GM18502 (cell line): ENCODE results near the gene APELA.
A peak's percentile ranks its signal among the peaks of the same experiment; 100 is the strongest.

Experiments used
- ATAC-seq: cut with Tn5 transposase; IDR thresholded peaks from one replicate; pipeline ENCODE4 v1.9.1; 2021; ENCODE audit warnings: mild to moderate bottlenecking; ENCODE audit not compliant: unreplicated experiment, poor library complexity

Gene APELA, protein sequence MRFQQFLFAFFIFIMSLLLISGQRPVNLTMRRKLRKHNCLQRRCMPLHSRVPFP

GRCh38 chr4:164876700-164877324, at the start of gene APELA:
TSS of gene APELA (plus strand) at chr4:164877178. CDS start at chr4:164877332, 154 bp downstream.
- peak; percentile 99 for ATAC-seq

GRCh38 chr4:164828955-164829354, 48.0 kb upstream of the APELA start:
- ATAC-seq, result no peak

DNA sequence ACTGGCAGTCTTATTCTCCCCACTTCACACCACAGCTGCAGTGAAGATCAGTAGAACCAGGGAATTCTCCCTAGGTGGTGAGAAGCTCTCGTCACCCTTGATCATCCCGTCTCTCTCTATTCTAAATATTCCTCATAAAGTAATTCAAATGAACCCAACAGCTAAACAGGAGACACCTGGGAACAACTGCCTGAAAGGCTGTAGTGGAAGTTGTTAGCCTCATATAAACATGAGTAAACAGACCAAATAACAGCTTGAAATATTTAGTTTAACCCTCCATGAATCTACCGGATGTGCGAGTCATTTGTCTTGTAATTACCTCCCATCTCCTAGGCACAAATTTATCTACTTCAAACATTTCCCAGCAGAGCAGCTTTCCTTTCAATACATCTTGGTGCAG, 30.4 kb upstream of the APELA start:
- ATAC-seq, result no peak

GRCh38 chr4:164847016-164847415, 30.0 kb upstream of the APELA start:
- no peak for ATAC-seq

DNA sequence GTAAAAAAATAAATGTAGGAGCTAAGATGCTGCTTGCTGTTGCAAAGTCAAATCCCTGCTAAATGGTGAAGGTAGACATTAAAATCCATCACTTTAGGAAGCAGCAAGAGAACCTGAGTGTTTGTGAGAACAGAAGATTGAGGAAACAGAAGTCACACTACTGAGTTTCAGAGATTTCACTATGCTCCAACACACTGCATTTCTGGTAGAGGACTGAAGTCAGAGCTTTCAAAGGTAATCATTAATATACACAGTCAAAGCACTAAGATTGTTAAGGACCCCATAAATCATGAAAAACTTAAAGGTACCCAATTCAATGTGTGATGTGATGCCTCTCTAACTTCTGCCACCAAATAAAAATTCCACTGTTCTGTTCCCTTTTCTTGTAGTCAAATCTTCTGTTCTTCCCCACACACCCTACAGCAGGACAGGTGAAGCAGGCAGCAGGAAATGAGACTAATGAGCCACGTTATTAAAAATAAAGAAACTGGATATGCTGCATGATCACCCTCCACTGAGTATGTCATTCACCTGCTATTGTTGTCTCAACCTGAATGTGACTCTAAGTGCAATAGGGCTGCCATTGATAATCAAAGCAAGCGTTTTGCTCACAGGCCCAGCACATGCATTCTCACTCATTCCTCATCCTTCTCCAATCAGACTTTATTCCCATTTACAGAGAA, 28.9 kb upstream of the APELA start:
- no peak for ATAC-seq

DNA sequence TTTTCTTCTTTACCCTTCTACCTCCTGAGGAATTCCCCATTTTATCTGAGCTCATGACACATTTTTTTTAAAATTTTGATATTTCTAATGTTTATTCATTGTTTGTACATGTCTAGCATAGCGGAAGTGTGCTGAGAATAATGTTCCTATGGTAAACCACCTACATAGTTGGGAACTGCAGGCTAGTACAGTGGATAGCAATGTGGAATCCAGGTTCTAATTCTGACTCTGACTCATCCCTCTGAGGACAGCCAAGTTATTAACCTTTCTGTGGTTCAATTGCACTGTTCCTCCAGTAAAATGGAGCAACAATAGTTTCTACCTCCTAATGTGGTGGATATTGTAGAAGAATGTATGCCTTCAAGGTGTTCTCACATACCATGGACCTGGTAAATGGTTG, 20.6 kb upstream of the APELA start:
- no peak for ATAC-seq

- ATAC-seq, result peak; percentile 57
Observed at GRCh38 chr4:164866817-164867490, 10.0 kb upstream of the APELA start.

GRCh38 chr4:164871673-164872072, 5.3 kb upstream of the APELA start:
- ATAC-seq, result no peak

DNA sequence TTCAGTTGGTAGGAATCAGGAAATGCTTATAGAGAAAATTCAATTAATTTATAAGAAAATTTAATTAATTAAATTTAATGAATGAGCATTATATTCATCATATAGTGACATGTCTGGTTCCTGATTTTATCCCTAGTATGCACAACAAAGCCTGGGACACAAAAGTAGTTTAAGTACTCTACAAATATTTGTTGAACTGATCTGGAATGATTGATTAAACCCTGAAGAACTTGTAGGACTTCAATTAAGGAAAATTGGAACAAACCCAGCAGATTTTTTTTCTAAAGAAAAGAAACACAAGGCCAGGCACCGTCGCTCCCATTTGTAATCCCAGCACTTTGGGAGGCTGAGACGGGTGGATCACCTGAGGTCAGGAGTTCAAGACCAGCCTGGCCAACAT, 4.5 kb upstream of the APELA start:
- ATAC-seq, result no peak

DNA sequence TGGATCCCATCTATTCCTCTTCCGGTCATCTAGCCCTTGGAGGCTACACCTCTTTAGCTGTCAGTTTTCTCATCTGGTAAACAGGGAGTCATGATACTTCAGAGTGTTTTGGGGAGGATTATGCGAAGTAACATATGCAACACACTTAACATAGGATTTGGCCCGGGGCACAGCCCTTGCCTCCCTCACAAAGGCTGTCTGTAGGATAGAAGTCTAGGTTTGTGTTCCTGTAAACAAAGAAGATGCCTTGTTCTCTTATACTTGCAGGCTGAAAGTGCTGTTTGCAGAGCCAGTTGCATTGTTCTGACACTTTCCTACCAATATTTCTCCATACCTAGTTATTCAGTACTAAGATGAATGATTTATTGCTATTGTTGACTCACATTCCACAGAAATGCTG, 2.2 kb upstream of the APELA start:
- ATAC-seq, result no peak

DNA sequence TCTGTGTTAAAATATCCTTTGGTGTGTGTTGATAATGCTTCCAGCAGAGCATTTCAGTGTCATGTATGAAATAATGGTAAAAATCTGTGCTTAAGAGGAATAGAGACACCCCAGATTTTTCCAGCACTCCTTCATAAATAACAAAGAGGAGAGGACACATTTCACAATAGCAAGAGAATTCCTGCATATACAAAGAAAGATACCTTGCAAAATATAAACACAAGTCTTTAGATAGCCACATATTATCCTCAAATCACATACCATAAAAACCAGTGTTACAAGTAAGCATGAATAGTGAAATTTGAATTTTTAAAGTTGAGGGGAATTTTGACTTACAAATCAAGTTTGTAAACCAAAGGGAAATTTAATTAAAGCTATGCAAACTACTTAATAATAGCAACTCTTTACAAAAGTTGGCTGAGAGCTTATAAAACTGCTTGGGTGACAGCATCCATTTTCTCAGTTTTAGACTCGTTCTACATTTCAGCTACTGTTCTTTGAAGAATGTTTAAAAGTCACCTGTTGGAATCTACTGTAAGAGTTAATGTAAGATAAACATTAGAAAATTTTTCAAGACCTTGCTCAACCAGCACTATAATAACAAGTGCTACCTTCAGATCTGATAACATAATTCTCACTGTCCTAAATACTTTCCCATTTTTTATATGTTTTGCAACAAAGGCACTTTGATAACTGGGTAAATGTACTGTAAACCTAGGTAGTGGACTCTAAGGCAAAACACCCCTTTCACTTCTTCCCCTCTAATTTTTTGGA, 3.7 kb downstream of the APELA start:
- ATAC-seq, result no peak

- ATAC-seq, result no peak
Observed at GRCh38 chr4:164888096-164888715, 11.2 kb downstream of the APELA start.

- no peak for ATAC-seq
Observed at GRCh38 chr4:164890691-164891090, 13.7 kb downstream of the APELA start.

- peak; percentile 84 for ATAC-seq
Observed at GRCh38 chr4:164892018-164892417, 15.0 kb downstream of the APELA start.

DNA sequence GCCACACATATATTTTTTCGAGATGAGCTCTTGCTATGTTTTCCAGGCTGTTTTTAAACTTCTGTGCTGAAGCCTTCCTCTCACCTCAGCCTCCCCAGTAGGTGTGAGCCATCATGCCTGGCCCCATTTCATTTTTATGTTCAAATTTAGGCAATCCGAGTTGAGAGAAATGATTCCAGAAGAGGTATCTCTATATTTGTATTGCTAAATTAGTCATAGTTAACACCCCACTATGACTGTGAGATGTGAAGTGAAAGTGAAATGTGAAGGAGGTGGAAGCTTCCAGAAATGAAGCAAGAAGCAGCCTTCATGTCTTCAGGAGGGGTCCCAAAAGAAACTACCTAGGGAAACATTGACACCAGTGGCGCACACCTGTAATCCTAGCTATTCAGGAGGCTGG, 17.7 kb downstream of the APELA start:
- ATAC-seq, result peak; percentile 73

GRCh38 chr4:164902608-164903007, 25.6 kb downstream of the APELA start:
- no peak for ATAC-seq

- ATAC-seq, result no peak
Observed at GRCh38 chr4:164904336-164904735, 27.4 kb downstream of the APELA start.

- no peak for ATAC-seq
Observed at GRCh38 chr4:164904941-164905340, 28.0 kb downstream of the APELA start.

- ATAC-seq, result no peak
Observed at GRCh38 chr4:164906368-164906767, 29.4 kb downstream of the APELA start.

GRCh38 chr4:164913506-164913905, 36.5 kb downstream of the APELA start:
- ATAC-seq, result peak; percentile 75
